ENCODE measurements around the gene DNAH1.

DNA sequence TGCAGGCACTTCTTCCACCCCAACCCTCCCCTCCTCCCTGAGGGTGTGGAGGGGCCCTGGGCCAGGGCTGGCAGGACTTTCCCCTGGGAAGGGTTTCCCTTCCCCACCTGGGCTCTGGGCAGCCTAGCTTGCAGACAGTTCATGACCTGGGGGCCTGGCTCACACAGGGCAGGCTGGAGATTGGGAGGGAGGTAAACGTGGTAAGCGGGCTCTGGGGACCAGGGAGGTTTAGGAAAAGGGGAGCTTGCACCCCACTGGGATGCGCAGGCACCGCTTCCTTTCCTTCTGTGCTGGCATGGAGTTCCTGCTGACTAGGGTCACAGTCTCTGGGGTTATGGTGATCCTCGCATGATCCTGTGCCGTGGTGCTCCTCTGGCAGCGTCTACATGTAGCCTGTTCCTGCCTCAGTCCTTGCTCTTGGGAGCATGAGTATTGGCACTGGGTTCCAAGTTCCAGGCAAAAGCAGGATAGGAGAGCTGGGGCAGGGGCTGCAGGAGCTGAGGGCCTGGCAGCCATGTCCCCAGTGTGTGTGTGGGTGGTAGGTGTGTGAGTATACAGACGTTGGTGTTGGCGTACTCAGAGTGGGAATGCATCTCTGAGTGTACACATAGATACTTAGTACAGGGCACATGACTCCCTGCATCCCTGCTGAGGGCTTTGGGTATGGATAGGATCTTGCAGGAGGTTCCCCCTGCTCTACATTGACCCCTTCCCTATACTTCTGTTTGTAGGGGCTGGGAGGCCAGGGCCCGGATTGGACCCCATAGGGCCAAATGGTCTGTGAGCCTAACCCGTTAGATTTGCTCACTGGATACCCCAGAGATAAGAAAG lies 21.6 kb upstream of the DNAH1 start:
- TF ChIP-seq, protein P1, sequence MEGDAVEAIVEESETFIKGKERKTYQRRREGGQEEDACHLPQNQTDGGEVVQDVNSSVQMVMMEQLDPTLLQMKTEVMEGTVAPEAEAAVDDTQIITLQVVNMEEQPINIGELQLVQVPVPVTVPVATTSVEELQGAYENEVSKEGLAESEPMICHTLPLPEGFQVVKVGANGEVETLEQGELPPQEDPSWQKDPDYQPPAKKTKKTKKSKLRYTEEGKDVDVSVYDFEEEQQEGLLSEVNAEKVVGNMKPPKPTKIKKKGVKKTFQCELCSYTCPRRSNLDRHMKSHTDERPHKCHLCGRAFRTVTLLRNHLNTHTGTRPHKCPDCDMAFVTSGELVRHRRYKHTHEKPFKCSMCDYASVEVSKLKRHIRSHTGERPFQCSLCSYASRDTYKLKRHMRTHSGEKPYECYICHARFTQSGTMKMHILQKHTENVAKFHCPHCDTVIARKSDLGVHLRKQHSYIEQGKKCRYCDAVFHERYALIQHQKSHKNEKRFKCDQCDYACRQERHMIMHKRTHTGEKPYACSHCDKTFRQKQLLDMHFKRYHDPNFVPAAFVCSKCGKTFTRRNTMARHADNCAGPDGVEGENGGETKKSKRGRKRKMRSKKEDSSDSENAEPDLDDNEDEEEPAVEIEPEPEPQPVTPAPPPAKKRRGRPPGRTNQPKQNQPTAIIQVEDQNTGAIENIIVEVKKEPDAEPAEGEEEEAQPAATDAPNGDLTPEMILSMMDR (IDR thresholded peaks at IDR 0.05), result no peak
- TF ChIP-seq POLR2A (IDR thresholded peaks at IDR 0.05), result no peak

Measured in testis (tissue), 2 donors.